Activated CD4-positive, alpha-beta memory T cell treated with anti-CD3 and anti-CD28 coated beads for 36 hours (primary cell): Measurements from ENCODE around the gene PRR23C. TPM values are rescaled to one million over a fixed set of nuclear protein-coding genes. Genes with fewer than 3 reads are reported as not detected.

Experiments used
- CTCF ChIA-PET: fragments of 350-600 bp; sonication (Branson Sonifier 250); formaldehyde crosslinking; loops from one replicate; lab custom pipeline; 2021; ENCODE audit warnings: antibody characterized with exemption, inconsistent platforms; lab: Charles Lee
- POLR2A ChIA-PET: fragments of 350-600 bp; sonication (Branson Sonifier 250); formaldehyde crosslinking; loops from one replicate; lab custom pipeline; 2021; ENCODE audit warnings: antibody characterized with exemption; lab: Charles Lee
- DNase-seq: peaks from one replicate; pipeline ENCODE4 v3.0.0-alpha.2; 2020
- H3K27ac Mint-ChIP-seq: one replicate; pipeline ENCODE4 v1.8.0; 2021; ENCODE audit warnings: mixed read lengths
- H3K27me3 Mint-ChIP-seq: one replicate; pipeline ENCODE4 v1.8.0; 2021; ENCODE audit warnings: mixed read lengths
- H3K36me3 Mint-ChIP-seq: one replicate; pipeline ENCODE4 v1.8.0; 2021; ENCODE audit warnings: mixed read lengths
- H3K4me1 Mint-ChIP-seq: one replicate; pipeline ENCODE4 v1.8.0; 2021; ENCODE audit warnings: low read depth, mixed read lengths
- H3K4me3 Mint-ChIP-seq: one replicate; pipeline ENCODE4 v1.8.0; 2021; ENCODE audit warnings: mild to moderate bottlenecking, mixed read lengths
- H3K9me3 Mint-ChIP-seq: one replicate; pipeline ENCODE4 v1.8.0; 2021; ENCODE audit warnings: mixed read lengths
- intact Hi-C: fragments of 100-400 bp; cut with micrococcal nuclease; formaldehyde crosslinking; loops from one replicate; pipeline ENCODE4 v1.15.1; 2023
- total RNA-seq, 2 experiments: library from RNA; stranded (reverse); gene quantifications; one replicate each; pipeline ENCODE4 v1.2.3, GENCODE V29; 2021

The PRR23C gene
- total RNA-seq: not detected

GRCh38 chr3:139044366-139045210, at the start of gene PRR23C:
Gene PRR23C, minus strand, starts transcription at chr3:139044892. Its CDS starts 272 bp downstream, at chr3:139044620.
- Mint-ChIP-seq H3K27ac (no peak within 1 kb of the TSS), H3K4me1 (no peaks in the 10 kb centered on the region), H3K4me3 (no peak within 1 kb of the TSS), H3K27me3 (no peaks in the 10 kb centered on the region), H3K36me3 (peaks cover 2% of the 10 kb centered on the region), H3K9me3 (peaks cover 12% of the 10 kb centered on the region)
- ChIA-PET CTCF (interaction anchor here (1.5 kb wide), 1 partner anchor 109 kb away, joined by 3 read pairs; no protein-coding TSS in a partner anchor), POLR2A (no interaction called here)
- intact Hi-C loops: no loop called here
- no peak for DNase-seq

GRCh38 chr3:139093840-139094239, 49.1 kb upstream of the PRR23C start:
- no peak for DNase-seq
- Mint-ChIP-seq H3K36me3 (no peaks in the 10 kb centered on the region), H3K4me3 (no peak overlapping the region), H3K27me3 (peaks cover 8% of the 10 kb centered on the region), H3K27ac (no peak overlapping the region), H3K4me1 (no peaks in the 10 kb centered on the region), H3K9me3 (peaks cover 9% of the 10 kb centered on the region)
- ChIA-PET POLR2A (no interaction called here), CTCF (no interaction called here)
- intact Hi-C loops: no loop called here

- H3K4me3 Mint-ChIP-seq: no peak overlapping the region
- no peaks in the 10 kb centered on the region for H3K4me1 Mint-ChIP-seq
- peaks cover 3% of the 10 kb centered on the region for H3K27me3 Mint-ChIP-seq
- no peak overlapping the region for H3K27ac Mint-ChIP-seq
- no peak for DNase-seq
- H3K36me3 Mint-ChIP-seq: no peaks in the 10 kb centered on the region
- CTCF ChIA-PET: no interaction called here
- POLR2A ChIA-PET: no interaction called here
- peaks cover 7% of the 10 kb centered on the region for H3K9me3 Mint-ChIP-seq
- intact Hi-C loops: no loop called here
Measured at GRCh38 chr3:139088462-139089324, 44.0 kb upstream of the PRR23C start.

GRCh38 chr3:139087621-139088020, 42.9 kb upstream of the PRR23C start:
- Mint-ChIP-seq H3K27me3 (peaks cover 3% of the 10 kb centered on the region), H3K36me3 (no peaks in the 10 kb centered on the region), H3K9me3 (peaks cover 7% of the 10 kb centered on the region), H3K4me3 (no peak overlapping the region), H3K4me1 (no peaks in the 10 kb centered on the region), H3K27ac (no peak overlapping the region)
- ChIA-PET CTCF (no interaction called here), POLR2A (no interaction called here)
- no peak for DNase-seq
- intact Hi-C loops: no loop called here

GRCh38 chr3:139084176-139084575, 39.5 kb upstream of the PRR23C start:
- no peaks in the 10 kb centered on the region for H3K27me3 Mint-ChIP-seq
- H3K4me1 Mint-ChIP-seq: no peaks in the 10 kb centered on the region
- peaks cover 2% of the 10 kb centered on the region for H3K9me3 Mint-ChIP-seq
- DNase-seq: no peak
- ChIA-PET CTCF (interaction anchor here (2.0 kb wide), 2 partner anchors 27 to 28 kb away, joined by 5 to 6 read pairs; no protein-coding TSS in a partner anchor), POLR2A (no interaction called here)
- no peak overlapping the region for H3K4me3 Mint-ChIP-seq
- intact Hi-C loops: no loop called here
- H3K27ac Mint-ChIP-seq: no peak overlapping the region
- H3K36me3 Mint-ChIP-seq: no peaks in the 10 kb centered on the region

GRCh38 chr3:139074565-139075115, 29.9 kb upstream of the PRR23C start:
- ChIA-PET POLR2A (no interaction called here), CTCF (no interaction called here)
- DNase-seq: no peak
- Mint-ChIP-seq H3K27me3 (peaks cover 7% of the 10 kb centered on the region), H3K4me3 (no peak overlapping the region), H3K9me3 (peaks cover 18% of the 10 kb centered on the region), H3K4me1 (no peaks in the 10 kb centered on the region), H3K27ac (no peak overlapping the region), H3K36me3 (no peaks in the 10 kb centered on the region)
- intact Hi-C loops: no loop called here

- H3K4me3 Mint-ChIP-seq: no peak overlapping the region
- CTCF ChIA-PET: no interaction called here
- H3K36me3 Mint-ChIP-seq: no peaks in the 10 kb centered on the region
- POLR2A ChIA-PET: no interaction called here
- H3K9me3 Mint-ChIP-seq: no peaks in the 10 kb centered on the region
- peaks cover 1% of the 10 kb centered on the region for H3K27me3 Mint-ChIP-seq
- intact Hi-C loops: no loop called here
- no peak for DNase-seq
- no peaks in the 10 kb centered on the region for H3K4me1 Mint-ChIP-seq
- no peak overlapping the region for H3K27ac Mint-ChIP-seq
Measured at GRCh38 chr3:139062918-139063317, 18.2 kb upstream of the PRR23C start.

- POLR2A ChIA-PET: no interaction called here
- H3K9me3 Mint-ChIP-seq: peaks cover 26% of the 10 kb centered on the region
- no peaks in the 10 kb centered on the region for H3K4me1 Mint-ChIP-seq
- intact Hi-C loops: no loop called here
- no peaks in the 10 kb centered on the region for H3K27me3 Mint-ChIP-seq
- H3K4me3 Mint-ChIP-seq: no peak overlapping the region
- CTCF ChIA-PET: no interaction called here
- peaks cover 3% of the 10 kb centered on the region for H3K36me3 Mint-ChIP-seq
- H3K27ac Mint-ChIP-seq: no peak overlapping the region
- no peak for DNase-seq
Measured at GRCh38 chr3:139052802-139053600, 8.3 kb upstream of the PRR23C start.

- Mint-ChIP-seq H3K4me3 (no peak overlapping the region), H3K9me3 (peaks cover 12% of the 10 kb centered on the region), H3K27me3 (no peaks in the 10 kb centered on the region), H3K4me1 (no peaks in the 10 kb centered on the region), H3K36me3 (peaks cover 2% of the 10 kb centered on the region), H3K27ac (no peak overlapping the region)
- ChIA-PET CTCF (interaction anchor here (1.5 kb wide), 1 partner anchor 108 kb away, joined by 3 read pairs; no protein-coding TSS in a partner anchor), POLR2A (no interaction called here)
- intact Hi-C loops: no loop called here
- DNase-seq: no peak
Measured at GRCh38 chr3:139043554-139044365, 932 bp downstream of the PRR23C start.

- peaks cover 11% of the 10 kb centered on the region for H3K27me3 Mint-ChIP-seq
- no peak for DNase-seq
- POLR2A ChIA-PET: no interaction called here
- no peak overlapping the region for H3K4me3 Mint-ChIP-seq
- H3K9me3 Mint-ChIP-seq: no peaks in the 10 kb centered on the region
- no peak overlapping the region for H3K27ac Mint-ChIP-seq
- no peaks in the 10 kb centered on the region for H3K4me1 Mint-ChIP-seq
- intact Hi-C loops: no loop called here
- CTCF ChIA-PET: no interaction called here
- H3K36me3 Mint-ChIP-seq: no peaks in the 10 kb centered on the region
Measured at GRCh38 chr3:139037478-139037877, 7.2 kb downstream of the PRR23C start.
